ENCODE measurements around the gene SOX21.

Gene SOX21

GRCh38 chr13:94703271-94703670 is 9.1 kb downstream of the SOX21 start:
- Histone ChIP-seq H3K9ac (no peak overlapping the region), H3K27ac (no peak overlapping the region), H3K9me3 (ENCODE audit: control insufficient read depth, low read length) (no peaks in the 10 kb centered on the region), H3K4me3 (ENCODE audit: low read depth, low read length) (no peak overlapping the region), H3K4me1 (no peaks in the 10 kb centered on the region), H3K36me3 (ENCODE audit: control insufficient read depth, insufficient read depth, low read length) (no peaks in the 10 kb centered on the region), H3K4me2 (ENCODE audit: low read length) (no peak overlapping the region), H3K27me3 (ENCODE audit: control insufficient read depth, insufficient read depth, low read length) (peaks cover 31% of the 10 kb centered on the region), H2AFZ (no peak overlapping the region), H3K79me2 (no peaks in the 10 kb centered on the region)
- no peak for TF ChIP-seq CTCF (IDR thresholded peaks at IDR 0.05)

- H3K9ac ChIP-seq: no peak overlapping the region
- peaks cover 28% of the 10 kb centered on the region for H3K27me3 ChIP-seq (ENCODE audit: control insufficient read depth, insufficient read depth, low read length)
- no peaks in the 10 kb centered on the region for H3K9me3 ChIP-seq (ENCODE audit: control insufficient read depth, low read length)
- no peaks in the 10 kb centered on the region for H3K4me1 ChIP-seq
- no peak for TF ChIP-seq CTCF (IDR thresholded peaks at IDR 0.05)
- H3K36me3 ChIP-seq (ENCODE audit: control insufficient read depth, insufficient read depth, low read length): no peaks in the 10 kb centered on the region
- no peak overlapping the region for H3K27ac ChIP-seq
- no peak overlapping the region for H2AFZ ChIP-seq
- H3K4me2 ChIP-seq (ENCODE audit: low read length): no peak overlapping the region
- no peaks in the 10 kb centered on the region for H3K79me2 ChIP-seq
- no peak overlapping the region for H3K4me3 ChIP-seq (ENCODE audit: low read depth, low read length)
These were observed 9.9 kb downstream of the SOX21 start for GRCh38 chr13:94702181-94703041.

GRCh38 chr13:94701313-94702180 is 10.8 kb downstream of the SOX21 start:
- H3K4me1 ChIP-seq: no peaks in the 10 kb centered on the region
- no peaks in the 10 kb centered on the region for H3K36me3 ChIP-seq (ENCODE audit: control insufficient read depth, insufficient read depth, low read length)
- H3K4me3 ChIP-seq (ENCODE audit: low read depth, low read length): no peak overlapping the region
- H3K27me3 ChIP-seq (ENCODE audit: control insufficient read depth, insufficient read depth, low read length): peaks cover 22% of the 10 kb centered on the region
- no peak overlapping the region for H2AFZ ChIP-seq
- no peak overlapping the region for H3K9ac ChIP-seq
- no peak overlapping the region for H3K27ac ChIP-seq
- H3K79me2 ChIP-seq: no peaks in the 10 kb centered on the region
- no peaks in the 10 kb centered on the region for H3K9me3 ChIP-seq (ENCODE audit: control insufficient read depth, low read length)
- TF ChIP-seq CTCF (IDR thresholded peaks at IDR 0.05): no peak
- H3K4me2 ChIP-seq (ENCODE audit: low read length): no peak overlapping the region

- Histone ChIP-seq H3K79me2 (no peaks in the 10 kb centered on the region), H3K36me3 (ENCODE audit: control insufficient read depth, insufficient read depth, low read length) (no peaks in the 10 kb centered on the region), H3K9ac (no peak overlapping the region), H2AFZ (no peak overlapping the region), H3K4me1 (no peaks in the 10 kb centered on the region), H3K4me2 (ENCODE audit: low read length) (no peak overlapping the region), H3K27ac (no peak overlapping the region), H3K9me3 (ENCODE audit: control insufficient read depth, low read length) (no peaks in the 10 kb centered on the region), H3K27me3 (ENCODE audit: control insufficient read depth, insufficient read depth, low read length) (peaks cover 16% of the 10 kb centered on the region), H3K4me3 (ENCODE audit: low read depth, low read length) (no peak overlapping the region)
- no peak for TF ChIP-seq CTCF (IDR thresholded peaks at IDR 0.05)
These were observed 11.8 kb downstream of the SOX21 start for GRCh38 chr13:94700536-94700935.

Measured in parathyroid adenoma (tissue), 2 donors.